GM19351 (cell line): ENCODE measurements around the gene LRRN2.
"Not testable (repeated sequence)": the region's sequence is repeated elsewhere in the genome, so short reads cannot be mapped to it uniquely, and the experiment has no call there.

Experiments used
- ATAC-seq: cut with Tn5 transposase; IDR thresholded peaks from one replicate; pipeline ENCODE4 v1.9.1; 2021; ENCODE audit warnings: mild to moderate bottlenecking, moderate library complexity; ENCODE audit not compliant: unreplicated experiment

LRRN2 gene

GRCh38 chr1:204685236-204686006, at the start of gene LRRN2:
Gene LRRN2, minus strand, starts transcription at chr1:204685738. Its CDS starts 65,746 bp downstream, at chr1:204619992.
- ATAC-seq, result no peak

- ATAC-seq, result no peak
Measured at GRCh38 chr1:204735042-204735441, 49.5 kb upstream of the LRRN2 start.

- ATAC-seq, result no peak
Measured at GRCh38 chr1:204733869-204734596, 48.5 kb upstream of the LRRN2 start.

- ATAC-seq, result no peak
Measured at GRCh38 chr1:204733289-204733688, 47.8 kb upstream of the LRRN2 start.

GRCh38 chr1:204731985-204732575, 46.5 kb upstream of the LRRN2 start:
- ATAC-seq, result no peak

- no peak for ATAC-seq
Measured at GRCh38 chr1:204731509-204731908, 46.0 kb upstream of the LRRN2 start.

- no peak for ATAC-seq
Measured at GRCh38 chr1:204730826-204731459, 45.4 kb upstream of the LRRN2 start.

- no peak for ATAC-seq
Measured at GRCh38 chr1:204729516-204729915, 44.0 kb upstream of the LRRN2 start.

- ATAC-seq, result no peak
Measured at GRCh38 chr1:204728456-204728855, 42.9 kb upstream of the LRRN2 start.

- ATAC-seq, result no peak
Measured at GRCh38 chr1:204728045-204728444, 42.5 kb upstream of the LRRN2 start.

GRCh38 chr1:204727438-204727837, 41.9 kb upstream of the LRRN2 start:
- ATAC-seq, result not testable (repeated sequence)

- no peak for ATAC-seq
Measured at GRCh38 chr1:204726478-204726877, 40.9 kb upstream of the LRRN2 start.

- no peak for ATAC-seq
Measured at GRCh38 chr1:204725821-204726448, 40.4 kb upstream of the LRRN2 start.

- ATAC-seq, result no peak
Measured at GRCh38 chr1:204723131-204723787, 37.7 kb upstream of the LRRN2 start.

- no peak for ATAC-seq
Measured at GRCh38 chr1:204721373-204722055, 36.0 kb upstream of the LRRN2 start.

GRCh38 chr1:204716660-204717059, 31.1 kb upstream of the LRRN2 start:
- ATAC-seq, result no peak

- peak; percentile 63 for ATAC-seq
Measured at GRCh38 chr1:204714861-204715511, 29.4 kb upstream of the LRRN2 start.

GRCh38 chr1:204714194-204714860, 28.8 kb upstream of the LRRN2 start:
- no peak for ATAC-seq

- ATAC-seq, result no peak
Measured at GRCh38 chr1:204713541-204713940, 28.0 kb upstream of the LRRN2 start.
